ENCODE results near the gene PATL2.

GRCh38 chr15:44682211-44682610, 28.9 kb downstream of the PATL2 start:
- no peak for TF ChIP-seq CTCF (IDR thresholded peaks at IDR 0.05)
- no peak for TF ChIP-seq POLR2A (IDR thresholded peaks at IDR 0.05)
